MCF 10A (cell line): ENCODE results near the gene ZKSCAN1. TPM values are rescaled to one million over a fixed set of nuclear protein-coding genes. Genes with fewer than 3 reads are reported as not detected.
A peak's percentile ranks its signal among the peaks of the same experiment; 100 is the strongest.

Experiments used
- BruUV-seq: library from RNA; stranded (reverse); fragments of 400-500 nt; replicated peaks from 2 replicates; lab custom pipeline; 2021; lab: Mats Ljungman, UMichigan
- CTCF ChIA-PET: fragments of 300-600 bp; sonication (Branson Sonifier 250); formaldehyde crosslinking; extraction: SDS; loops from one replicate; lab custom pipeline; 2021; ENCODE audit warnings: antibody characterized with exemption, inconsistent platforms; lab: Yijun Ruan, JAX
- POLR2A ChIA-PET: fragments of 300-600, 350-650 bp; sonication (Branson Sonifier 250); formaldehyde crosslinking; extraction: SDS; loops from one replicate; lab custom pipeline; 2020; ENCODE audit warnings: antibody characterized with exemption, inconsistent platforms; lab: Yijun Ruan, JAX
- DNase-seq: peaks from one replicate; pipeline ENCODE4 v3.0.0-alpha.2; 2018; ENCODE audit not compliant: unreplicated experiment
- H3K27ac Mint-ChIP-seq: one replicate; pipeline ENCODE4 v1.8.0; 2022; ENCODE audit warnings: mild to moderate bottlenecking, low read depth, mixed read lengths; ENCODE audit not compliant: unreplicated experiment
- H3K27me3 Mint-ChIP-seq: one replicate; pipeline ENCODE4 v1.8.0; 2022; ENCODE audit warnings: mixed read lengths; ENCODE audit not compliant: insufficient read depth, unreplicated experiment
- H3K36me3 Mint-ChIP-seq: one replicate; pipeline ENCODE4 v1.8.0; 2022; ENCODE audit warnings: mild to moderate bottlenecking, moderate library complexity, mixed read lengths; ENCODE audit not compliant: insufficient read depth, unreplicated experiment
- H3K4me1 Mint-ChIP-seq: one replicate; pipeline ENCODE4 v1.8.0; 2022; ENCODE audit warnings: mixed read lengths; ENCODE audit not compliant: insufficient read depth, unreplicated experiment
- H3K4me3 Mint-ChIP-seq: one replicate; pipeline ENCODE4 v1.8.0; 2022; ENCODE audit warnings: mild to moderate bottlenecking, moderate library complexity, mixed read lengths; ENCODE audit not compliant: unreplicated experiment
- H3K9me3 Mint-ChIP-seq: one replicate; pipeline ENCODE4 v1.8.0; 2022; ENCODE audit warnings: mixed read lengths; ENCODE audit not compliant: unreplicated experiment
- intact Hi-C: fragments of 100-400 bp; cut with micrococcal nuclease; formaldehyde crosslinking; loops from 2 replicates; pipeline ENCODE4 v1.14.1; 2022
- total RNA-seq: library from RNA; stranded (reverse); gene quantifications from 2 replicates; pipeline ENCODE4 v1.2.3, GENCODE V29; 2022
- TF ChIP-seq, protein P1 (sequence below): fragments of 200-600 bp; IDR thresholded peaks from one replicate; pipeline ENCODE4 v1.8.0; 2022; ENCODE audit warnings: antibody characterized with exemption, mild to moderate bottlenecking; ENCODE audit not compliant: unreplicated experiment

Gene ZKSCAN1
- total RNA-seq, 1 experiment from 2014 or later = 80.2 TPM

DNA sequence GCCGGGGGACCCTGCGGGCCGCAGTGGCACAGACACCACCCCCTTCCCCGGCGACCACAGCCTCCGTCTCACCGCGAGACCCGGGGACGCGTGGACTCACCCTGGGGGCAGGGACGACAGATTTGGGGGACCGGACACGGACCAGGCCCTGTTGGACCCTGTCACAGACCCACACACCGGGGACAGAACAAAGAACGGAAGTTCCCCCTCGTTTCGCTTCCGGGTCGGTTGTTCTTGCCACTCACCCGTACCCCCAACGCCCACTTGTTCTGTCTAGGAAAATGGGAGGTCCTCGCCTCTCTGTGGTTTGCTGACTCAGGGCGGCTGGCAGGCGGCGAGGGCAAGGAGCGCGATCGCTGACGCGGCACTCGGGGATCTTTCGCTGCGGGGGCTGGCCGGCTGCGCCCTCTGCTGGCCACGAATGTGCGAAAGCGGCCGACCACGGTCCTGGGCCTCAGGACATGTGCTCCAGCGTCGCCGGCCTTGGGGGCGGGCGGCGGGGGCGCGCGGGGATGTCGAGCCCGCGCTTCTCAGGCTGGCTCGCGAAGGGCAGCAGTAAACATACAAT lies 66.2 kb downstream of the ZKSCAN1 start, which contains the start of gene ZNF3:
Gene ZNF3 (minus strand): TSS at position 189 of the 568 bp plus-strand sequence. CDS start 4,366 bp downstream, outside the sequence.
- intact Hi-C loops = loop anchor here (1.0 to 10.0 kb wide), 3 partner anchors 19 to 167 kb away; partner anchors contain the start of genes AP4M1, MCM7 and TRIM4
- BruUV-seq = no TSS peak
- CTCF ChIA-PET = interaction anchor here (0.5 to 1.3 kb wide), 8 partner anchors 16 to 165 kb away, joined by 3 to 14 read pairs (median 4); no protein-coding TSS in a partner anchor

DNA sequence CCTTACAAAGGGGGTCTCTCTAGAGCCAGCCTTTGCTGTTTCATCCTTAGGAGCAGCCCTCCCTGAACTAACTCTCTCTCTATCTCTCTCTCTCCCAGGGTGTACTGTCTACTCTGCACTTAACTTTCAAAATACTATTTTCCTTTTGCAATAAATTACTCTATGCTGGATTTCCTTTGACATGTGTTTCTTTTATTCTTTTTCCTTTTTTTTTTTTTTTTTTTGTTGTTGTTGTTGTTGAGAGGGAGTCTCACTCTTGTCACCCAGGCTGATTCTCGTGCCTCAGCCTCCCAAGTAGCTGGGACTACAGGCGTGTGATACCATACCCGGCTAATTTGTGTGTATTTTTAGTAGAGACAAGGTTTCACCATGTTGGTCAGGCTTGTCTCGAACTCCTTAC lies 67.6 kb downstream of the ZKSCAN1 start:
- no peak overlapping the region for H3K4me3 Mint-ChIP-seq
- BruUV-seq = no TSS peak
- ChIA-PET POLR2A (interaction anchor here (1.1 kb wide), 1 partner anchor 89 kb away, joined by 4 read pairs; no protein-coding TSS in a partner anchor), CTCF (interaction anchor here (0.6 to 1.3 kb wide), 11 partner anchors 11 to 167 kb away, joined by 3 to 14 read pairs (median 3); partner anchors contain the start of gene ZKSCAN1)
- peaks cover 22% of the 10 kb centered on the region for H3K36me3 Mint-ChIP-seq
- no peaks in the 10 kb centered on the region for H3K9me3 Mint-ChIP-seq
- no peak for DNase-seq
- H3K4me1 Mint-ChIP-seq = peaks cover 12% of the 10 kb centered on the region
- no peaks in the 10 kb centered on the region for H3K27me3 Mint-ChIP-seq
- TF ChIP-seq, protein P1, sequence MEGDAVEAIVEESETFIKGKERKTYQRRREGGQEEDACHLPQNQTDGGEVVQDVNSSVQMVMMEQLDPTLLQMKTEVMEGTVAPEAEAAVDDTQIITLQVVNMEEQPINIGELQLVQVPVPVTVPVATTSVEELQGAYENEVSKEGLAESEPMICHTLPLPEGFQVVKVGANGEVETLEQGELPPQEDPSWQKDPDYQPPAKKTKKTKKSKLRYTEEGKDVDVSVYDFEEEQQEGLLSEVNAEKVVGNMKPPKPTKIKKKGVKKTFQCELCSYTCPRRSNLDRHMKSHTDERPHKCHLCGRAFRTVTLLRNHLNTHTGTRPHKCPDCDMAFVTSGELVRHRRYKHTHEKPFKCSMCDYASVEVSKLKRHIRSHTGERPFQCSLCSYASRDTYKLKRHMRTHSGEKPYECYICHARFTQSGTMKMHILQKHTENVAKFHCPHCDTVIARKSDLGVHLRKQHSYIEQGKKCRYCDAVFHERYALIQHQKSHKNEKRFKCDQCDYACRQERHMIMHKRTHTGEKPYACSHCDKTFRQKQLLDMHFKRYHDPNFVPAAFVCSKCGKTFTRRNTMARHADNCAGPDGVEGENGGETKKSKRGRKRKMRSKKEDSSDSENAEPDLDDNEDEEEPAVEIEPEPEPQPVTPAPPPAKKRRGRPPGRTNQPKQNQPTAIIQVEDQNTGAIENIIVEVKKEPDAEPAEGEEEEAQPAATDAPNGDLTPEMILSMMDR = no peak
- peak overlapping the region; percentile 17 for H3K27ac Mint-ChIP-seq
- intact Hi-C loops = loop anchor here (10.0 kb wide), 1 partner anchor 168 kb away; the partner anchor contains the start of gene TRIM4

More for the DNA sequence above, 66.2 kb downstream of the ZKSCAN1 start, which contains the start of gene ZNF3:
- POLR2A ChIA-PET = interaction anchor here (0.6 to 2.1 kb wide), 19 partner anchors 8 to 175 kb away, joined by 3 to 14 read pairs (median 6); partner anchors contain the start of genes AP4M1, CNPY4, COPS6 and MCM7
- Mint-ChIP-seq H3K9me3 (no peaks in the 10 kb centered on the region), H3K27ac (peak within 1 kb of the TSS; percentile 74), H3K4me1 (peaks cover 6% of the 10 kb centered on the region), H3K36me3 (peaks cover 35% of the 10 kb centered on the region), H3K27me3 (no peaks in the 10 kb centered on the region), H3K4me3 (peak within 1 kb of the TSS; percentile 84)
- TF ChIP-seq, protein P1 = peak; percentile 82
- DNase-seq = peak; percentile 99

DNA sequence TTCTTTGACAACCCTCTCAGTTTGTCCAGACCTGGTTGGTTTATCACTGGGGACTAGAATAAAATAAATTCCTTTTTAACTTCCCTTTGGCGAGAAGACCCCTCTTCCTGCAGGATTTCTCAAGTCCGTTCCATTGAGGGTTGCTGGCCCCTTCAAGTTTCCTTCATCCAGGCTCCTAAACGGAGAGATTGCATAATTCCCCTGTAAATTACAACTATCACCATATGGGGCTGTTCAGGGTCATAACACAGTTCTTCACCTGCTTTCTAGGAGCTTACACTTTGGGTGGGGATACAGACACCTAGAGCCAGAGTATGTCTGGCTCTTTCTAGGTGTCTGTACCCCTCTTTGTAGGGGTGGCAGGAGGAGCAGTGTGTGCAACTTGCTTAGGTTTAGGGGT lies 70.1 kb downstream of the ZKSCAN1 start:
- intact Hi-C loops = loop anchor here (10.0 kb wide), 1 partner anchor 171 kb away; the partner anchor contains the start of gene TRIM4
- POLR2A ChIA-PET = no interaction called here
- no peaks in the 10 kb centered on the region for H3K9me3 Mint-ChIP-seq
- H3K36me3 Mint-ChIP-seq = peaks cover 18% of the 10 kb centered on the region
- no TSS peak for BruUV-seq
- TF ChIP-seq, protein P1 = no peak
- DNase-seq = no peak
- CTCF ChIA-PET = interaction anchor here (1.0 to 1.3 kb wide), 3 partner anchors 60 to 152 kb away, joined by 4 to 5 read pairs (median 4); no protein-coding TSS in a partner anchor
- H3K27me3 Mint-ChIP-seq = no peaks in the 10 kb centered on the region
- no peak overlapping the region for H3K4me3 Mint-ChIP-seq
- H3K27ac Mint-ChIP-seq = no peak overlapping the region
- peaks cover 18% of the 10 kb centered on the region for H3K4me1 Mint-ChIP-seq
